ENCODE data around the gene TAS2R16. TPM values are rescaled to one million over a fixed set of nuclear protein-coding genes. Genes with fewer than 3 reads are reported as not detected.

Gene TAS2R16
- total and polyA plus RNA-seq, 2 experiments from 2014 or later, result not detected

DNA sequence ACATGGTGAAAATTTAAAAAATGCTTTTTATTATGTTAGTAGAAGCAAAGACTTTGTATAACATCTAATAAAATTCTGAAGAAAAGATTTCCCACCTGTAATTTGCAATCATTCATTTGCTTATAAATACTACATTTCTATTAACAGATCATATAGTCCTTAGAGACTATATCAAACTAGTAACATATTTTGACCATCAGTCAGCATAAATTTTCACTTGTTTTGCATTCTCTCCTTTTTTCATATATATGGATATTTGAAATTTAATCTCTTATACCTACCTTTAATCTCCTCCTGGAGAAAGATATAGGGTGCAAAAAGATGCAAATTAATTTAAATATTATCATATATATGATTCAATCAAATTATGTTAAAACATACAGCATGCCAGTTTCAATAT is 16.9 kb upstream of the TAS2R16 start:
- Histone ChIP-seq H2AFZ (no peak overlapping the region), H3K4me2 (no peak overlapping the region), H3K79me2 (replicated peaks; ENCODE audit: insufficient read depth) (no peaks in the 10 kb centered on the region), H3K4me1 (ENCODE audit: insufficient read depth) (no peaks in the 10 kb centered on the region), H3F3A (replicated peaks; ENCODE audit: low read depth) (no peaks in the 10 kb centered on the region), H3K36me3 (ENCODE audit: insufficient read depth) (no peaks in the 10 kb centered on the region), H4K20me1 (replicated peaks; ENCODE audit: insufficient read depth) (no peaks in the 10 kb centered on the region), H3K27ac (ENCODE audit: low read depth) (no peak overlapping the region), H3K4me3 (no peak overlapping the region), H3K9me2 (ENCODE audit: insufficient read depth) (no peaks in the 10 kb centered on the region), H3K27me3 (ENCODE audit: insufficient read depth) (no peaks in the 10 kb centered on the region)
- Mint-ChIP-seq H3K27ac (no peak overlapping the region), H3K4me3 (no peak overlapping the region), H3K9me3 (no peaks in the 10 kb centered on the region), H3K36me3 (ENCODE audit: low read depth) (no peaks in the 10 kb centered on the region), H3K4me1 (peaks cover 10% of the 10 kb centered on the region; the same call in 2 of the 3 replicates), H3K27me3 (ENCODE audit: insufficient read depth, low read depth, poor library complexity) (no peaks in the 10 kb centered on the region)
- DNase-seq (ENCODE audit: low spot score) (no peak), ATAC-seq (no peak)
- TF ChIP-seq EZH2 (IDR thresholded peaks at IDR 0.05; ENCODE audit: low read depth, unreplicated experiment) (no peak), JUNB (IDR thresholded peaks at IDR 0.05; ENCODE audit: unreplicated experiment) (no peak), EZH2phosphoT487 (IDR thresholded peaks at IDR 0.05; ENCODE audit: unreplicated experiment) (no peak), NANOG (IDR thresholded peaks at IDR 0.05; ENCODE audit: borderline replicate concordance) (no peak), POLR2AphosphoS5 (IDR thresholded peaks at IDR 0.05; ENCODE audit: low read depth) (no peak)
- TF ChIP-seq, protein P1, sequence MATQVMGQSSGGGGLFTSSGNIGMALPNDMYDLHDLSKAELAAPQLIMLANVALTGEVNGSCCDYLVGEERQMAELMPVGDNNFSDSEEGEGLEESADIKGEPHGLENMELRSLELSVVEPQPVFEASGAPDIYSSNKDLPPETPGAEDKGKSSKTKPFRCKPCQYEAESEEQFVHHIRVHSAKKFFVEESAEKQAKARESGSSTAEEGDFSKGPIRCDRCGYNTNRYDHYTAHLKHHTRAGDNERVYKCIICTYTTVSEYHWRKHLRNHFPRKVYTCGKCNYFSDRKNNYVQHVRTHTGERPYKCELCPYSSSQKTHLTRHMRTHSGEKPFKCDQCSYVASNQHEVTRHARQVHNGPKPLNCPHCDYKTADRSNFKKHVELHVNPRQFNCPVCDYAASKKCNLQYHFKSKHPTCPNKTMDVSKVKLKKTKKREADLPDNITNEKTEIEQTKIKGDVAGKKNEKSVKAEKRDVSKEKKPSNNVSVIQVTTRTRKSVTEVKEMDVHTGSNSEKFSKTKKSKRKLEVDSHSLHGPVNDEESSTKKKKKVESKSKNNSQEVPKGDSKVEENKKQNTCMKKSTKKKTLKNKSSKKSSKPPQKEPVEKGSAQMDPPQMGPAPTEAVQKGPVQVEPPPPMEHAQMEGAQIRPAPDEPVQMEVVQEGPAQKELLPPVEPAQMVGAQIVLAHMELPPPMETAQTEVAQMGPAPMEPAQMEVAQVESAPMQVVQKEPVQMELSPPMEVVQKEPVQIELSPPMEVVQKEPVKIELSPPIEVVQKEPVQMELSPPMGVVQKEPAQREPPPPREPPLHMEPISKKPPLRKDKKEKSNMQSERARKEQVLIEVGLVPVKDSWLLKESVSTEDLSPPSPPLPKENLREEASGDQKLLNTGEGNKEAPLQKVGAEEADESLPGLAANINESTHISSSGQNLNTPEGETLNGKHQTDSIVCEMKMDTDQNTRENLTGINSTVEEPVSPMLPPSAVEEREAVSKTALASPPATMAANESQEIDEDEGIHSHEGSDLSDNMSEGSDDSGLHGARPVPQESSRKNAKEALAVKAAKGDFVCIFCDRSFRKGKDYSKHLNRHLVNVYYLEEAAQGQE (IDR thresholded peaks at IDR 0.05; ENCODE audit: unreplicated experiment), result no peak
- TF ChIP-seq, protein P2, sequence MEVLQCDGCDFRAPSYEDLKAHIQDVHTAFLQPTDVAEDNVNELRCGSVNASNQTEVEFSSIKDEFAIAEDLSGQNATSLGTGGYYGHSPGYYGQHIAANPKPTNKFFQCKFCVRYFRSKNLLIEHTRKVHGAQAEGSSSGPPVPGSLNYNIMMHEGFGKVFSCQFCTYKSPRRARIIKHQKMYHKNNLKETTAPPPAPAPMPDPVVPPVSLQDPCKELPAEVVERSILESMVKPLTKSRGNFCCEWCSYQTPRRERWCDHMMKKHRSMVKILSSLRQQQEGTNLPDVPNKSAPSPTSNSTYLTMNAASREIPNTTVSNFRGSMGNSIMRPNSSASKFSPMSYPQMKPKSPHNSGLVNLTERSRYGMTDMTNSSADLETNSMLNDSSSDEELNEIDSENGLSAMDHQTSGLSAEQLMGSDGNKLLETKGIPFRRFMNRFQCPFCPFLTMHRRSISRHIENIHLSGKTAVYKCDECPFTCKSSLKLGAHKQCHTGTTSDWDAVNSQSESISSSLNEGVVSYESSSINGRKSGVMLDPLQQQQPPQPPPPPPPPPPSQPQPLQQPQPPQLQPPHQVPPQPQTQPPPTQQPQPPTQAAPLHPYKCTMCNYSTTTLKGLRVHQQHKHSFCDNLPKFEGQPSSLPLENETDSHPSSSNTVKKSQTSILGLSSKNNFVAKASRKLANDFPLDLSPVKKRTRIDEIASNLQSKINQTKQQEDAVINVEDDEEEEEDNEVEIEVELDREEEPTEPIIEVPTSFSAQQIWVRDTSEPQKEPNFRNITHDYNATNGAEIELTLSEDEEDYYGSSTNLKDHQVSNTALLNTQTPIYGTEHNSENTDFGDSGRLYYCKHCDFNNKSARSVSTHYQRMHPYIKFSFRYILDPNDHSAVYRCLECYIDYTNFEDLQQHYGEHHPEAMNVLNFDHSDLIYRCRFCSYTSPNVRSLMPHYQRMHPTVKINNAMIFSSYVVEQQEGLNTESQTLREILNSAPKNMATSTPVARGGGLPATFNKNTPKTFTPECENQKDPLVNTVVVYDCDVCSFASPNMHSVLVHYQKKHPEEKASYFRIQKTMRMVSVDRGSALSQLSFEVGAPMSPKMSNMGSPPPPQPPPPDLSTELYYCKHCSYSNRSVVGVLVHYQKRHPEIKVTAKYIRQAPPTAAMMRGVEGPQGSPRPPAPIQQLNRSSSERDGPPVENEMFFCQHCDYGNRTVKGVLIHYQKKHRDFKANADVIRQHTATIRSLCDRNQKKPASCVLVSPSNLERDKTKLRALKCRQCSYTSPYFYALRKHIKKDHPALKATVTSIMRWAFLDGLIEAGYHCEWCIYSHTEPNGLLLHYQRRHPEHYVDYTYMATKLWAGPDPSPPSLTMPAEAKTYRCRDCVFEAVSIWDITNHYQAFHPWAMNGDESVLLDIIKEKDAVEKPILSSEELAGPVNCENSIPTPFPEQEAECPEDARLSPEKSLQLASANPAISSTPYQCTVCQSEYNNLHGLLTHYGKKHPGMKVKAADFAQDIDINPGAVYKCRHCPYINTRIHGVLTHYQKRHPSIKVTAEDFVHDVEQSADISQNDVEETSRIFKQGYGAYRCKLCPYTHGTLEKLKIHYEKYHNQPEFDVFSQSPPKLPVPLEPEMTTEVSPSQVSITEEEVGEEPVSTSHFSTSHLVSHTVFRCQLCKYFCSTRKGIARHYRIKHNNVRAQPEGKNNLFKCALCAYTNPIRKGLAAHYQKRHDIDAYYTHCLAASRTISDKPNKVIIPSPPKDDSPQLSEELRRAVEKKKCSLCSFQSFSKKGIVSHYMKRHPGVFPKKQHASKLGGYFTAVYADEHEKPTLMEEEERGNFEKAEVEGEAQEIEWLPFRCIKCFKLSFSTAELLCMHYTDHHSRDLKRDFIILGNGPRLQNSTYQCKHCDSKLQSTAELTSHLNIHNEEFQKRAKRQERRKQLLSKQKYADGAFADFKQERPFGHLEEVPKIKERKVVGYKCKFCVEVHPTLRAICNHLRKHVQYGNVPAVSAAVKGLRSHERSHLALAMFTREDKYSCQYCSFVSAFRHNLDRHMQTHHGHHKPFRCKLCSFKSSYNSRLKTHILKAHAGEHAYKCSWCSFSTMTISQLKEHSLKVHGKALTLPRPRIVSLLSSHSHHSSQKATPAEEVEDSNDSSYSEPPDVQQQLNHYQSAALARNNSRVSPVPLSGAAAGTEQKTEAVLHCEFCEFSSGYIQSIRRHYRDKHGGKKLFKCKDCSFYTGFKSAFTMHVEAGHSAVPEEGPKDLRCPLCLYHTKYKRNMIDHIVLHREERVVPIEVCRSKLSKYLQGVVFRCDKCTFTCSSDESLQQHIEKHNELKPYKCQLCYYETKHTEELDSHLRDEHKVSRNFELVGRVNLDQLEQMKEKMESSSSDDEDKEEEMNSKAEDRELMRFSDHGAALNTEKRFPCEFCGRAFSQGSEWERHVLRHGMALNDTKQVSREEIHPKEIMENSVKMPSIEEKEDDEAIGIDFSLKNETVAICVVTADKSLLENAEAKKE (CRISPR knock-in tag; IDR thresholded peaks at IDR 0.05), result no peak
